Measurements from ENCODE around the gene POLR3H.

The POLR3H gene

GRCh38 chr22:41480397-41480735 is 63.9 kb downstream of the POLR3H start:
- no peak for DNase-seq

- no peak for DNase-seq
Measured at GRCh38 chr22:41479671-41480396, 64.4 kb downstream of the POLR3H start.

- DNase-seq = no peak
Measured at GRCh38 chr22:41478891-41479521, 65.3 kb downstream of the POLR3H start.

- no peak for DNase-seq
Measured at GRCh38 chr22:41478473-41478872, 65.8 kb downstream of the POLR3H start.

Measured in CD4-positive, alpha-beta T cell treated with Interferon alpha-2 for 1 hour (primary cell).